Measurements from ENCODE around the gene RAMP2.
A peak's percentile ranks its signal among the peaks of the same experiment; 100 is the strongest.
"Not testable (repeated sequence)": the region's sequence is repeated elsewhere in the genome, so short reads cannot be mapped to it uniquely, and the experiment has no call there.

RAMP2 gene, protein sequence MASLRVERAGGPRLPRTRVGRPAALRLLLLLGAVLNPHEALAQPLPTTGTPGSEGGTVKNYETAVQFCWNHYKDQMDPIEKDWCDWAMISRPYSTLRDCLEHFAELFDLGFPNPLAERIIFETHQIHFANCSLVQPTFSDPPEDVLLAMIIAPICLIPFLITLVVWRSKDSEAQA

DNA sequence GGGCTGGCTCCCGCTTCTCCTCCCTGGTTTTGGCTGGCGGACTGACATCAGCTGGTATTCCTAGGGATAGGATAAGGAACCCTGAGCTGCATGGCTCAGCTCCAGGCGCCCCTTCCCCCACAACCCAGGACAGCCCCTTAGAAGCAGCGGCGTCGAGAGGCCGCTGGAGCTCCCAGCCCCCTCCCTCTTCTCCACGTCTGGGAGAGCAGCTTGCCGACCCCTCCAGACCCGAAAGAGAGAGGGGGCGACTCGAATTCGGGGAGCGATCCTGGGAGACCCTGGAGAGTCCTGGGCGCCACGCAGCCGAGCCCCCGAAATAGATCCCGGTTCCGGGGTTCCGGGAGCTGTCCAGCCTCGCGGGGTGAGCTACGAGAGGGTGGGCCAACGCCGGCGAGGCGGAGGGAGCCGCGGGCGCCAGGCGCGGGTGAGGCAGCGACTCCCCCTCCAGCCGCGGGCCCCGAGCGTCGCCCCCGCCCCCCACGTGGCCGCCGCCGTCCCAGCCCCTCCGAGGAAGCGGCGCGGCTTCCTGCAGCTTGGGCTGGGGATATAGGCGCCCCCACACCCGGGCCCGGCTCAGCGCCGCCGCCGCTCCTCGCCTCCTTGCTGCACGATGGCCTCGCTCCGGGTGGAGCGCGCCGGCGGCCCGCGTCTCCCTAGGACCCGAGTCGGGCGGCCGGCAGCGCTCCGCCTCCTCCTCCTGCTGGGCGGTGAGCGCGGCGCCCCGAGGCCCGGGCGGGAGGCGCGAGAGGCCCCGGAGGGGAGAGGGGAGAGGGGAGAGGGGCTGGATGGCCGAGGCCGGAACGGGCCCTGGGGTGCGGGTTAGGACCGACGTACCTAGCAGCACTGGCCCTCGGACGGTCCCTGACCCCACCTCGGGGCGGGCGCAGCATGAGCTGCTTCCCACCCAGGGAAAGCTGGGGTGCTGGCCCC is at the start of gene RAMP2:
Gene RAMP2, plus strand, starts transcription at position 576 of the 930 bp plus-strand sequence. Its CDS starts 35 bp downstream, at position 611.
- in situ Hi-C loops (cut with MboI; ENCODE audit: low sequenced_read_pairs, unreplicated experiment) = no loop called here
- TF ChIP-seq, protein P1, sequence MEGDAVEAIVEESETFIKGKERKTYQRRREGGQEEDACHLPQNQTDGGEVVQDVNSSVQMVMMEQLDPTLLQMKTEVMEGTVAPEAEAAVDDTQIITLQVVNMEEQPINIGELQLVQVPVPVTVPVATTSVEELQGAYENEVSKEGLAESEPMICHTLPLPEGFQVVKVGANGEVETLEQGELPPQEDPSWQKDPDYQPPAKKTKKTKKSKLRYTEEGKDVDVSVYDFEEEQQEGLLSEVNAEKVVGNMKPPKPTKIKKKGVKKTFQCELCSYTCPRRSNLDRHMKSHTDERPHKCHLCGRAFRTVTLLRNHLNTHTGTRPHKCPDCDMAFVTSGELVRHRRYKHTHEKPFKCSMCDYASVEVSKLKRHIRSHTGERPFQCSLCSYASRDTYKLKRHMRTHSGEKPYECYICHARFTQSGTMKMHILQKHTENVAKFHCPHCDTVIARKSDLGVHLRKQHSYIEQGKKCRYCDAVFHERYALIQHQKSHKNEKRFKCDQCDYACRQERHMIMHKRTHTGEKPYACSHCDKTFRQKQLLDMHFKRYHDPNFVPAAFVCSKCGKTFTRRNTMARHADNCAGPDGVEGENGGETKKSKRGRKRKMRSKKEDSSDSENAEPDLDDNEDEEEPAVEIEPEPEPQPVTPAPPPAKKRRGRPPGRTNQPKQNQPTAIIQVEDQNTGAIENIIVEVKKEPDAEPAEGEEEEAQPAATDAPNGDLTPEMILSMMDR (IDR thresholded peaks at IDR 0.05; ENCODE audit: borderline replicate concordance, control extremely low read depth, extremely low read depth, insufficient read depth, missing control alignments) = no peak
- DNase-seq (ENCODE audit: low spot score) = peak; percentile 66

DNA sequence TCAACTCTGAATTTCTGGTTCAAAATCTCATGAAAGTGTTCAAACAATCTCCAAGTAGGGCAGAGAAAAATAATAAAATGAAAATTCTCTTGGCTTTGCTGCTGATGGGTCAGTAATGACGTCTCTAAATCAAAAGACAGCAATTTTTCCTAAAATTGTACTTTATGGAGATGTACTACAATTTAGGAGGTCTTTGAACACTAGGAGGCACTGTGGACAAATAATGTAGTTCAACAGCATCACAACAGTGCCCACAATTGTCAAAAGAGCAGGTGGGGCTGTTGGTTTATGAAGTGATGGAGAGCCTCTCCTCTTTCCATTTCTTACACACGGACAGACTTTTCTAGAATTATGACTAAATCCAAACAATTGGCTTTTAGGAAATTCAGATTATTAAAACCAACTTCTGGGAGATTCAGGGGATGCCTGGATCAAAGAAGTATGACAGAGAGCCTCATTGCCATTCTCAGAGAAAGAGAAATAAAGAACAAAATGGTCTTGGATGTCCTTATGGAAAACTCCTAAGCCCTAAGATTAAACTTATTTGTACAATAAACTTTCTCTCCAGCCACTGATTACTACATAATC is 39.9 kb upstream of the RAMP2 start:
- in situ Hi-C loops (cut with MboI; ENCODE audit: low sequenced_read_pairs, unreplicated experiment) = no loop called here
- TF ChIP-seq, protein P1 (IDR thresholded peaks at IDR 0.05; ENCODE audit: borderline replicate concordance, control extremely low read depth, extremely low read depth, insufficient read depth, missing control alignments) = peak; percentile 63
- DNase-seq (ENCODE audit: low spot score) = peak; percentile 74

DNA sequence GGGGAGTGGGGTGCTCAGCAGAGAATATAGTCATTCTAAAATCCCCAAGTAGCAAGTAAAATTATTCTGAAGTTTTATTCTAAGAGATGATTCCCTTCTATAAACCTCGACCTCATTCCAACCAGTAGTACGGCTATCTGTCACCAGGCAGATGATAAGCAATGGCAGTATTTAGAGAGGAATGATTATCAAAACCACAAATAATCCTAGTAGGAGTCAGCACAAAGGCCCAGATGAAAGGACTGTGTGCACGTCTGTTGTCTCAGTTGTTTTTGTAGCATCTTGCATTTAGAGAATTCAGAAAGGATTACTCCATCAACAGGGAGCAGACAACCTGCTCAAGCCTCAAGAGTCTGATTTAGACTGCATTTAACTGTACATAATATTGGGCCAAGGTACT is 37.4 kb upstream of the RAMP2 start:
- DNase-seq (ENCODE audit: low spot score) = no peak
- in situ Hi-C loops (cut with MboI; ENCODE audit: low sequenced_read_pairs, unreplicated experiment) = no loop called here
- TF ChIP-seq, protein P1 (IDR thresholded peaks at IDR 0.05; ENCODE audit: borderline replicate concordance, control extremely low read depth, extremely low read depth, insufficient read depth, missing control alignments) = no peak

DNA sequence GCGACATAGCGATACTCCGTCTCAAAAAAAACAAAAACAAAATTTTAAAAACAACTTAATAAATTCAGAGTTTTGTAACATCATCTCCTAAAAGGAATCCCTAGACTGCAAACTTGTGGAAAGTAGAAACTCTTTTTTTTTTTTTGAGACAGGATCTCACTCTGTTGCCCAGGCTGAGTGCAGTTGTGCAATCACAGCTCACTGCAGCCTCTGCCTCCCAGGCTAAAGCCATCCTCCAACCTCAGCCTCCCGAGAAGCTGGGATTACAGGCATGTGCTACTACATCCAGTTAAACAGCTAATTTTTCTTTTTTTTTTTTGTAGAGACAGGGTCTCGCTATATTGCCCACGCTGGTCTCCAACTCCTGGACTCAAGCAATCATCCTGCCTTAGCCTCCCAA is 35.9 kb upstream of the RAMP2 start:
- no peak for DNase-seq (ENCODE audit: low spot score)
- TF ChIP-seq, protein P1 (IDR thresholded peaks at IDR 0.05; ENCODE audit: borderline replicate concordance, control extremely low read depth, extremely low read depth, insufficient read depth, missing control alignments) = no peak
- in situ Hi-C loops (cut with MboI; ENCODE audit: low sequenced_read_pairs, unreplicated experiment) = no loop called here

DNA sequence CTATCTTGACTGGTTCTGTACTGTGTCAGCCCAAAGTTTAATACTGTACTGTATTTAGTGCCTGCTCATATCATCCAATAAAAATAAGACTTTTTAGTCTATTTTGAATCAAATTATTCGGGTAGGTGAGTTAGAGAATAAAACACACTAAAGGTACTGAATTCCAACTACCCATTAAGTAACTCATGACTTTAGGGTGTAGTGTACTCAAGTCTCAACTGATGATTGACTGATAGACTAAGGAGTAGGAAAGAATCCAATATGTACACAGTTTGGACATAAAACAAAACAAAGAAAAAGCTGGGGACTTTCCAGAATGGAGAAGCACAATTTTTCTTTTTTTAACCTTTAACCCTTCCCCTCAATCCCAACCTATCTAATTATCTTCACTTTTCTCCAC is 20.3 kb upstream of the RAMP2 start:
- in situ Hi-C loops (cut with MboI; ENCODE audit: low sequenced_read_pairs, unreplicated experiment) = no loop called here
- TF ChIP-seq, protein P1 (IDR thresholded peaks at IDR 0.05; ENCODE audit: borderline replicate concordance, control extremely low read depth, extremely low read depth, insufficient read depth, missing control alignments) = no peak
- no peak for DNase-seq (ENCODE audit: low spot score)

DNA sequence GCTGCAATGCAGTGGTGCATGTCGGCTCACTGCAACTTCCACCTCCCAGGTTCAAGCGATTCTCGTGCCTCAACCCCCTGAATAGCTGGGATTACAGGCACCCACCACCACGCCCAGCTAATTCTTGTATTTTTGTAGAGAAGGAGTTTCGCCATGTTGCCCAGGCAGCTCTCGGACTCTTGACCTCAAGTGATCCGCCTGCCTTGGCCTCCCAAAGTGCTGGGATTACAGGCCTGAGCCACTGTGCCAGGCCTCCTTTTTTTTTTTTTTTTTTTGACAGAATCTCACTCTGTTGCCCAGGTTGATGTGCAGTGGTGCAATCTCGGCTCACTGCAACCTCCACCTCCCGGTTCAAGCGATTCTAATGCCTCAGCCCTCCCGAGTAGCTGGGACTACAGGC is 18.1 kb upstream of the RAMP2 start:
- DNase-seq (ENCODE audit: low spot score); in situ Hi-C loops (cut with MboI; ENCODE audit: low sequenced_read_pairs, unreplicated experiment): not testable (repeated sequence)

Data from GM13976 (cell line).